D721Med (cell line): ENCODE measurements around the gene SPACA7.

Source experiments
- DNase-seq: peaks from one replicate; pipeline ENCODE4 v3.0.0; 2011; ENCODE audit warnings: low spot score; ENCODE audit not compliant: insufficient read length
- FAIRE-seq: peaks from 2 replicates; lab custom pipeline; 2011; peaks lifted over from hg19 to GRCh38; lab: Jason Lieb, UNC
- TF ChIP-seq, protein P1 (sequence below): IDR thresholded peaks from 2 replicates; pipeline ENCODE4 v1.5.1; 2012; ENCODE audit warnings: mild to moderate bottlenecking, control low read depth; ENCODE audit not compliant: insufficient read depth; ENCODE audit errors: missing control alignments

SPACA7 gene

GRCh38 chr13:112444416-112445399, 68.6 kb downstream of the SPACA7 start:
- DNase-seq = no peak
- no peak for FAIRE-seq
- TF ChIP-seq, protein P1, sequence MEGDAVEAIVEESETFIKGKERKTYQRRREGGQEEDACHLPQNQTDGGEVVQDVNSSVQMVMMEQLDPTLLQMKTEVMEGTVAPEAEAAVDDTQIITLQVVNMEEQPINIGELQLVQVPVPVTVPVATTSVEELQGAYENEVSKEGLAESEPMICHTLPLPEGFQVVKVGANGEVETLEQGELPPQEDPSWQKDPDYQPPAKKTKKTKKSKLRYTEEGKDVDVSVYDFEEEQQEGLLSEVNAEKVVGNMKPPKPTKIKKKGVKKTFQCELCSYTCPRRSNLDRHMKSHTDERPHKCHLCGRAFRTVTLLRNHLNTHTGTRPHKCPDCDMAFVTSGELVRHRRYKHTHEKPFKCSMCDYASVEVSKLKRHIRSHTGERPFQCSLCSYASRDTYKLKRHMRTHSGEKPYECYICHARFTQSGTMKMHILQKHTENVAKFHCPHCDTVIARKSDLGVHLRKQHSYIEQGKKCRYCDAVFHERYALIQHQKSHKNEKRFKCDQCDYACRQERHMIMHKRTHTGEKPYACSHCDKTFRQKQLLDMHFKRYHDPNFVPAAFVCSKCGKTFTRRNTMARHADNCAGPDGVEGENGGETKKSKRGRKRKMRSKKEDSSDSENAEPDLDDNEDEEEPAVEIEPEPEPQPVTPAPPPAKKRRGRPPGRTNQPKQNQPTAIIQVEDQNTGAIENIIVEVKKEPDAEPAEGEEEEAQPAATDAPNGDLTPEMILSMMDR = no peak

GRCh38 chr13:112445411-112446271, 69.5 kb downstream of the SPACA7 start:
- TF ChIP-seq, protein P1 = no peak
- DNase-seq = no peak

DNA sequence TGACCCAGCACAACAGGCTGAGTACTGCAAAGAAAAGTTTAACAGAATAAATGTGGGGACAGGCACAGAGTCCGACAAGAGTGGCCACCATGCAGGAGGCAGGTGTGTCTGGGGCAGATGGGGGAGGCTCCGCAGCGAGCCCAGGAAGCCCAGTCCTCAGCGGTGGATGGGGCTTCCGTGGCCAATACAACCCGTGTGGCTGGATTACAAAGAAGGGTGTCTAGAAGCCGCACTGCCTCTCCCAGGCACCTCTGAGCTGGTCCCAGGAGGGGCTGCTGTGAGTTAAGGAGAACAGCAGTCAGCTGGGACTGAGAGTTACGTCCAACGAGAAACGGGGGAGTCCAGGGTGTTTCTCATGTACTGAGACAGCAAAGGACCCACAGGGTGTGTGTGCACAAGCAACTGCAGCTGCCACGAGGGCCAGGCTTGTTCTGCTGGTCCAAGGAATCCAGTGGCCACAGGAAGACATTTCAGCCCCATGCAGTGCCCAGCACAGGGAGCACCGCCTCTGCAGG, 70.2 kb downstream of the SPACA7 start:
- no peak for DNase-seq
- no peak for FAIRE-seq
- TF ChIP-seq, protein P1 = no peak

More at GRCh38 chr13:112445411-112446271, 69.5 kb downstream of the SPACA7 start:
- FAIRE-seq = no peak

GRCh38 chr13:112446867-112447266, 70.7 kb downstream of the SPACA7 start:
- DNase-seq (no peak), FAIRE-seq (no peak)
- TF ChIP-seq, protein P1 = no peak

DNA sequence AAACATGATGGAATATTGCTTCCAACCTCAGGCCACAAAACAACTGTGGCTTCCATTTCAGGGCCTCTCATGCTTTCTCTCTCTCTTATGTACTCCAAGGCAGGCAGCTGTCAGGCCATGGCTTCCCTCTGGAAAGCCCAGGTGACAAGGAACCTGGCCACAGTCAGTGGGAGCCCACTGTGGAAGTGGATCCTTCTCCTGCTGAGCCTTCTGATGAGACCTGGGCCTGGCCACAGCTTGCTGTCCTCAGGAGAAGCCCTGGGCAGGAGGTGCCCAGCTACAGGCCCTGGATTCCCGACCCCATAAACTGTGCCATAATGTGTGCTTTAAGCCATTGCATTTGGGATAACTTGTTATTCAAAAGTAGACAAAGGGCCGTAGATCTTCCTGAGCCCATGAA, 71.2 kb downstream of the SPACA7 start:
- no peak for DNase-seq
- TF ChIP-seq, protein P1 = no peak
- no peak for FAIRE-seq

- FAIRE-seq = no peak
- DNase-seq = no peak
- TF ChIP-seq, protein P1 = no peak
Observed at GRCh38 chr13:112447761-112448603, 71.8 kb downstream of the SPACA7 start.
